ENCODE results near the gene ANKRD55.
A peak's percentile ranks its signal among the peaks of the same experiment; 100 is the strongest.
"Not testable (repeated sequence)": the region's sequence is repeated elsewhere in the genome, so short reads cannot be mapped to it uniquely, and the experiment has no call there.

ANKRD55 gene

GRCh38 chr5:56259002-56259511 is 25.9 kb upstream of the ANKRD55 start:
- Histone ChIP-seq H3K4me3 (replicated peaks; ENCODE audit: low read depth, low read length) (no peak overlapping the region), H3K27me3 (replicated peaks; ENCODE audit: control insufficient read depth, insufficient read depth, low read length) (no peaks in the 10 kb centered on the region), H3K36me3 (ENCODE audit: control insufficient read depth, insufficient read depth, low read length) (no peaks in the 10 kb centered on the region)
- no peak for TF ChIP-seq CTCF (IDR thresholded peaks at IDR 0.05; ENCODE audit: insufficient read depth, low read length, poor library complexity, severe bottlenecking)
- DNase-seq (ENCODE audit: extremely low read depth, insufficient read length) = peak; percentile 8

DNA sequence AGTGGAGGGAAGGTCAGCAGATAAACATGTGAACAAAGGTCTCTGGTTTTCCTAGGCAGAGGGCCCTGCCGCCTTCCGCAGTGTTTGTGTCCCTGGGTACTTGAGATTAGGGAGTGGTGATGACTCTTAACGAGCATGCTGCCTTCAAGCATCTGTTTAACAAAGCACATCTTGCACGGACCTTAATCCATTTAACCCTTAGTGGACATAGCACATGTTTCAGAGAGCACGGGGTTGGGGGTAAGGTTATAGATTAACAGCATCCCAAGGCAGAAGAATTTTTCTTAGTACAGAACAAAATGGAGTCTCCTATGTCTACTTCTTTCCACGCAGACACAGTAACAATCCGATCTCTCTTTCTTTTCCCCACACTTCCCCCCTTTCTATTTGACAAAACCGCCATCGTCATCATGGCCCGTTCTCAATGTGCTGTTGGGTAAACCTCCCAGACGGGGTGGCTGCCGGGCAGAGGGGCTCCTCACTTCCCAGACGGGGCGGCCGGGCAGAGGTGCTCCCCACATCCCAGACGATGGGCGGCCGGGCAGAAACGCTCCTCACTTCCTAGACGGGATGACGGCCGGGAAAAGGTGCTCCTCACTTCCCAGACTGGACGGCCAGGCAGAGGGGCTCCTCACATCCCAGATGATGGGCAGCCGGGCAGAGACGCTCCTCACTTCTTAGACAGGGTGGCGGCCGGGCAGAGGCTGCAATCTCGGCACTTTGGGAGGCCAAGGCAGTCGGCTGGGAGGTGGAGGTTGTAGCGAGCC is 24.8 kb upstream of the ANKRD55 start:
- not testable (repeated sequence) for H3K36me3 ChIP-seq (ENCODE audit: control insufficient read depth, insufficient read depth, low read length); DNase-seq (ENCODE audit: extremely low read depth, insufficient read length); H3K4me3 ChIP-seq (replicated peaks; ENCODE audit: low read depth, low read length); H3K27me3 ChIP-seq (replicated peaks; ENCODE audit: control insufficient read depth, insufficient read depth, low read length)

DNA sequence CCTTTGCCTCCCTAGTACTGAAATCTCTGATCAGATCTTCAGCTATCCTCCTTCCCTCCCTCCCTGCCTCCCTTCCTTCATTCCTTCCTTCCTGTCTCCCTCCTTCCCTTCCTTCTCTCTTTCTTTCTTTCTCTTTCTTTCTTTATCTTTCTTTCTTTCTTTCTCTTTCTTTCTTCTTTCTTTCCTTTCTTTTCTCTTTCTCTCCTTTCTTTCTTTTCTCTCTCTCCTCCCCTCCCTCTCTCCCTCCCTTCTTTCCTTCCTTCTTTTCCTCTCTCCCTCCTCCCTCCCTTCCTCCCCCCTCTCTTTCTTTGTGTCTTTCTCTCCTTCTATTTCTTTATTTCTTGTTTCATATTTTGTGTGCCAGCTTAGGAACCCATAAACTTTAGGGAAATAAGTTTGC is 23.9 kb upstream of the ANKRD55 start:
- H3K27me3 ChIP-seq (replicated peaks; ENCODE audit: control insufficient read depth, insufficient read depth, low read length) = no peaks in the 10 kb centered on the region
- H3K4me3 ChIP-seq (replicated peaks; ENCODE audit: low read depth, low read length) = no peak overlapping the region
- no peak for TF ChIP-seq CTCF (IDR thresholded peaks at IDR 0.05; ENCODE audit: insufficient read depth, low read length, poor library complexity, severe bottlenecking)
- no peak for DNase-seq (ENCODE audit: extremely low read depth, insufficient read length)
- no peaks in the 10 kb centered on the region for H3K36me3 ChIP-seq (ENCODE audit: control insufficient read depth, insufficient read depth, low read length)

- Histone ChIP-seq H3K36me3 (ENCODE audit: control insufficient read depth, insufficient read depth, low read length) (no peaks in the 10 kb centered on the region), H3K27me3 (replicated peaks; ENCODE audit: control insufficient read depth, insufficient read depth, low read length) (no peaks in the 10 kb centered on the region), H3K4me3 (replicated peaks; ENCODE audit: low read depth, low read length) (no peak overlapping the region)
- no peak for DNase-seq (ENCODE audit: extremely low read depth, insufficient read length)
- TF ChIP-seq CTCF (IDR thresholded peaks at IDR 0.05; ENCODE audit: insufficient read depth, low read length, poor library complexity, severe bottlenecking) = no peak
Measured at GRCh38 chr5:56255502-56255901, 22.4 kb upstream of the ANKRD55 start.

DNA sequence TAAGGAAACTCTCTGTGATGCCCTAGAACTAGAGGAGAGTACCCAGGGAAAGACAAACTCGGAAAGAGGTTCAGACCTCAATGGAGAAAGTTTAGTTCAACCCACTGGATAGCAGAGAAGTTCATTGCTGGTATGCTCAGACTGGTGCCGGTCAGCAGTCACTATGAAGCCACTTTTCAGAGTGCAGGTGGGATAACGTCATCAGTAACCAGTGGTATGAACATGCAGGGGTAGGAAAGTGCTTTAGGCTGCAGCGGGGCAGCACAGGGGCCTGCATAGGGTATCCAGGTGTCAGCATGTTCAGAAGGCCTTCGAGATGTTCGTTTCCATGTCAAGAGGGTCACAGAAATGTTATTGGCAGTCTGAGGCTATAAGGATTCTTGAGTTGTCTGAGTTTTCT is 20.8 kb upstream of the ANKRD55 start:
- DNase-seq (ENCODE audit: extremely low read depth, insufficient read length) = no peak
- Histone ChIP-seq H3K36me3 (ENCODE audit: control insufficient read depth, insufficient read depth, low read length) (no peaks in the 10 kb centered on the region), H3K27me3 (replicated peaks; ENCODE audit: control insufficient read depth, insufficient read depth, low read length) (no peaks in the 10 kb centered on the region), H3K4me3 (replicated peaks; ENCODE audit: low read depth, low read length) (no peak overlapping the region)
- no peak for TF ChIP-seq CTCF (IDR thresholded peaks at IDR 0.05; ENCODE audit: insufficient read depth, low read length, poor library complexity, severe bottlenecking)

DNA sequence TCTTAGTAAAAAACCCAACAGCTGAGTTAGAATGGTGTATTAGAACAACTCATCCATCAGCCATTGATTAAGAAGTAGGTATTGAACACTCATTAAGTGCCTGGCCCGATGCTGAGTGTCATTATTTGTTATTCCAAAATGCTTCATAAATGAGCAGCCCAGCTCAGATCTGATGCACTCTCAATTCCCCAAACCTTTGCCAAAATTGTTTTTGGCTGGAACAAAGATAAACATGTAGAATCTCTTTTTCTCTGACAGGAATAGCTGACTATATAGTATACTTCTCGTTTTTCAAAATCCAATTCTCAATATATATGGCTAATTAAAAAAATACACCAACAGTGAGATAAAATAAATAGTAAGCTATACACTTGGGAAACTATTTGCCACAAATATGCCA is 20.0 kb upstream of the ANKRD55 start:
- no peaks in the 10 kb centered on the region for H3K27me3 ChIP-seq (replicated peaks; ENCODE audit: control insufficient read depth, insufficient read depth, low read length)
- no peak overlapping the region for H3K4me3 ChIP-seq (replicated peaks; ENCODE audit: low read depth, low read length)
- no peak for TF ChIP-seq CTCF (IDR thresholded peaks at IDR 0.05; ENCODE audit: insufficient read depth, low read length, poor library complexity, severe bottlenecking)
- DNase-seq (ENCODE audit: extremely low read depth, insufficient read length) = no peak
- no peaks in the 10 kb centered on the region for H3K36me3 ChIP-seq (ENCODE audit: control insufficient read depth, insufficient read depth, low read length)
